Left renal cortex interstitium (tissue), 4 donors: Measurements from ENCODE around the gene RBM20. TPM values are rescaled to one million over a fixed set of nuclear protein-coding genes. Genes with fewer than 3 reads are reported as not detected.
"Not testable (repeated sequence)": the region's sequence is repeated elsewhere in the genome, so short reads cannot be mapped to it uniquely, and the experiment has no call there.

Source experiments
- DNase-seq, 4 donors: peaks; one replicate each; pipeline ENCODE4 v3.0.0-alpha.2; 2013; ENCODE audit warnings: low read depth in 4 of 4, low spot score in 2 of 4, missing footprints in 1 of 4
- polyA plus RNA-seq, 4 donors: library from polyadenylated mRNA; unstranded; fragments of 120-200 nt; gene quantifications; one replicate each; pipeline ENCODE4 v1.2.1, GENCODE V29; 2013; ENCODE audit not compliant: insufficient read length in 4 of 4

RBM20 gene
- polyA plus RNA-seq = 1 to 10 TPM; 1.7 to 9.7 (median 5.7) TPM

DNA sequence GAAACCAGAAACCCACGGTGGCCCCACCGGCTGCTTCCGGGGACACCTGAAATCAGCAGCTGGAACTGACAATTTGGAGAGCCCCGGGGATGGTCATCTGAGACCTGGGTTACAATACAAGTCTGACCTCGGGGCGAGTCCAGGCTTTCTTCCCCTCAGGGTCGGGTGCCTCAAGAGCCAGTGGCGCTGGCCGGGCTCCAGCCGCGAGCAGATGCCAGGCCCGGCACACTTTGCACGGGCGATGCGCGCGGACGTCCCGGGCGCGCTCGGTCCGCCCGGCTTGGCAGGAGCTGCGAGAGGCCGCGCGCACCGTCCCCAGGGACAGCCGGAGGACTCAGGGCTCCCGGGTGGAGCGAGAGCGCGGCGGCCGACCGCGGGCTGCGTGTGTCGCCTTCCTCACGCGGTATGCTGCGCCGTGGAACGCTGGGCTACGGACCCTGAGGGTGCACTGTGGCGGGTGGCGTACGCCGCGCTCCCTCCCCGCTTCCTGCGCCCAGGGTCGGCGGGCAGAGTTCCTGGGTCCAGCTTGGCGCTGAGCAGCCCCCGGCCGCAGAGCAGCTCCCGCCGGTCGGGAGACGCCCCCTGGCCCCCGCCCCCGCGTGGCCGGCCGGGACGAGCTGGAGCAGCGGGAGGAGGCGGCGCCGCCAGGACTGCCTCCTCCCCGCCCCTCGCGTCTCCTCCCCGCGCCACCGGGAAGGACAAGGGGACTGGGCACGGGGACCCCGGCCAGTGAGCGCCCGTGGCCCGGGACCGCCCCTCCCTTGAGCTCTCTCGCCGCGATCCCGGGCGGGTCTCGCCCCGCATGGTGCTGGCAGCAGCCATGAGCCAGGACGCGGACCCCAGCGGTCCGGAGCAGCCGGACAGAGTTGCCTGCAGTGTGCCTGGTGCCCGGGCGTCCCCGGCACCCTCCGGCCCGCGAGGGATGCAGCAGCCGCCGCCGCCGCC lies at the start of gene RBM20:
Gene RBM20 (plus strand): TSS at position 684 of the 945 bp plus-strand sequence. CDS start 119 bp downstream, at position 803.
- DNase-seq = no peak

- DNase-seq = no peak
Measured at GRCh38 chr10:110597476-110597875, 46.7 kb upstream of the RBM20 start.

DNA sequence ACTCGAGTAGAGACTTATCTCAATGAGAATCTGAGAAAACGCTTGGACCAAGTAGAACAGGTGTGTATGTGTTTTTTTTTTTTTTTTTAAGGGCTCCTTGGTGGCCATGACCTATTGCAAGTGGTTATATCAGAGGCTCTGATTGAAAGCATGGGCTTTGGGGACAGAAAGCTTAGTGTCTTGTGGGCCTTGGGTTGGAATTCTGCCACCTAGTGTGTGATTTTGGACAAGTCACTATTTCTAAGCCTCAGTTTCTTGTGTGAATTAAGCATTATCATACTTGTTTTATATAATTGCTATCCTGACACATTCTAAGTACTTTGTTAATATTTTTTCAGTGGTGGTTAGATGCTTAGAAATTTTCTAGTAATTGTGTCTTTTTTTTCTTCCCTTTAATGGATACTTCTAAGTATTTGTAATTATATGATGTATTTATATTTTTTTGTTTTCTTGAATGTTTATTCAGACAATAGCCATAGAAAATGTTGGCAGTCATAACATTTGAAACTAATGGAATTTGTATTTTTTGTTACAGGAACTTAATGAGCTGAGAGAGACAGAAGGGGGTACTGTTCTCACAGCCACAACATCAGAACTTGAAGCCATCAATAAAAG lies 43.5 kb upstream of the RBM20 start:
- no peak for DNase-seq

DNA sequence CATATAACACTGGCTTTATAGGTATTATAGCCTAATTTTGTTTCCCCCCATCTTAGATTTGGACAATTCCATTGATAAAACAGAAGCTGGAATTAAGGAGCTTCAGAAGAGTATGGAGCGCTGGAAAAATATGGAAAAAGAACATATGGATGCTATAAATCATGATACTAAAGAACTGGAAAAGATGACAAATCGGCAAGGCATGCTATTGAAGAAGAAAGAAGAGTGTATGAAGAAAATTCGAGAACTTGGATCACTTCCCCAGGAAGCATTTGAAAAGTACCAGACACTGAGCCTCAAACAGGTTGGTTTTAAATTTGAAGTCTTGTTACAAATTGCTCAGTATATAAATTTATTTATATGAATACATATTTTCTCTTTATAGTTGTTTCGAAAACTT lies 42.6 kb upstream of the RBM20 start:
- DNase-seq = no peak

DNA sequence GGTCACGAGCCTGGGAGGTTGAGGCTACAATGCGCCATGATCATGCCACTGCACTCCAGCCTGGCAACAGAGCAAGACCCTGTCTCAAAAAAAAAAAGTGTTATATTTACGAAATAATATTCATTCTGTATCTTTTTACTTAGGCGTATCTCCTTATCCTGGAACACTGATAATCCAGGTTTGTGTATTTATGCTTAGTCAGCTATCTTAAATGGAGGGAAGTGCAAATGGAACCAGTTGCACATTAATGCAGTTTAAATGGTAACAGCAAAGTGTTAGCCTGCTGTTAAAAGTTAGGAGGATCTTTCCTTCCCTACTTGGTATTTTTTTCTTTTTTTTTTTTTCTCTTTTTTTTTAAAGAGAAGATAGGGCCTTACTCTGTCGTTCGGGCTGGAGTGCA lies 36.0 kb upstream of the RBM20 start:
- no peak for DNase-seq

- no peak for DNase-seq
Measured at GRCh38 chr10:110609605-110610004, 34.5 kb upstream of the RBM20 start.

GRCh38 chr10:110610308-110610774 lies 33.8 kb upstream of the RBM20 start:
- peak in 1 of 4 donors; percentile 69 for DNase-seq

GRCh38 chr10:110610781-110611180 lies 33.4 kb upstream of the RBM20 start:
- DNase-seq = not testable (repeated sequence)

DNA sequence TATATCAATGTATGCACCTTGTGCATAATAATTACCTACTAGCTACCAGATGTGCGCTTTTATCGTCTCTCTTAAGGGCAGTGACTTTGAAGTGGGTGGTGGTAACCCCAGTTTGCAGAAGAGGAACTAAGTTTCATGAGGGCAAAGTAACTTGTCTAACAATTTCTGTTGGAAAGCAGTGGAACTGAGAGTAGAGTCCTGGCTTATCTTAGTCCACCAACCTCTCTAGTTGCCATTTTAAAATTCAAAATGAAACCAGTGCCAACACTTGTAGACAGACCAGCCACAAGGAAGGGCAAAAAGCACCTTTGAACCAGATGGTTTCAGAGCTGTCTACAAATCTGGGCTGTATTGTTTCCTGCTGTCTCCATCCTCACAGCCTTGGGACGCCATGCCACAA lies 32.0 kb upstream of the RBM20 start:
- DNase-seq = no peak

- DNase-seq = no peak
Measured at GRCh38 chr10:110612629-110613028, 31.5 kb upstream of the RBM20 start.

DNA sequence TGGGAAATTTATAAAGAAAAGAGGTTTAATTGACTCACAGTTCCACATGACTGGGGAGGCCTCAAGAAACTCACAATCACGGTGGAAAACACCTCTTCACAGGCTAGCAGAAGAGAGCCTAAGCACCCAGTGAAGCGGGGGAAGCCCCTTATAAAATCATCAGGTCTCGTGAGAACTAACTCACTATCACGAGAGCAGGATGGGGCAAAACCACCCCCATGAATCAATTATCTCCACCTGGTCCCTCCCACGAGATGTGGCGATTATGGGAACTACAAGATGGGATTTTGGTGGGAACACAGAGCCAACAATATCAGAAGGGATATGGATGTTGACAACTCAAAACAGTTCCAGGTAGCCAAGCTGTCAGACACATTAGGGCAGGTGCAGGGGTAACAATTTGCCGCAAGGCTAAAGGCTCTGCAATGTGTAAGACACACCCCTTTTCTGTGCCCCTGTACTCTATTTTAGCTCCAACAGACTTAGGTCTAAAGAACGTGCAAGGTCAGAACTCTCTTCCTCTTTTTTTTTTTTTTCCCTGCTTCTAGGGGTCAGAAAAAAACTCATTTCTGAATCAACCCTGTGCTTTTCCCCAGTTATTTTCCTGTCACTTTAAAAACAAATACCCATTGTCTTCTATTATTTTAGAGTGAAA lies 30.7 kb upstream of the RBM20 start:
- no peak for DNase-seq

DNA sequence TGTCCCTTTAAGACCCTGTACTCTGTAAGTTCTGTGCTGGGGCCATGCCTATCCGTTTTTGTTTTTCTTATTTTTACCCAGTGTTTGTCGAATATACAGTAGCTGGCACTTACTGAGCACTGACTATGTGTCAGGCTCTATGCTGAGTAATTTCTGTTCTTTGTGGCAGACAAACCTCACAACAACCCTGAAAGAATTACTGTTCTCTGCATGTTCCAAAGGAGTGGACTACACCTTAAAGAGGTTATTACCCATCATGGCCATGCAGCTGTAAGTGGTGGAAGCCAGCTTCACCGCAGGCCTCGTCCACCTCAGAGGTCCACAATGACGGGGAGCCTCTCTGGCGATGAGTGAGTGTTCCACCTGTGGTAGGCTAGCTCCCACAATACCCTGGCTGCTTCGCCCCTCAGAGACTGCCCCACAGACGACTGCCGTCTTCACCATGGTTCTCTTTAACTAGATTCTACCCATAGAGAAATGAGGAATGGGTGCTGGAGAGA lies 30.1 kb upstream of the RBM20 start:
- no peak for DNase-seq

DNA sequence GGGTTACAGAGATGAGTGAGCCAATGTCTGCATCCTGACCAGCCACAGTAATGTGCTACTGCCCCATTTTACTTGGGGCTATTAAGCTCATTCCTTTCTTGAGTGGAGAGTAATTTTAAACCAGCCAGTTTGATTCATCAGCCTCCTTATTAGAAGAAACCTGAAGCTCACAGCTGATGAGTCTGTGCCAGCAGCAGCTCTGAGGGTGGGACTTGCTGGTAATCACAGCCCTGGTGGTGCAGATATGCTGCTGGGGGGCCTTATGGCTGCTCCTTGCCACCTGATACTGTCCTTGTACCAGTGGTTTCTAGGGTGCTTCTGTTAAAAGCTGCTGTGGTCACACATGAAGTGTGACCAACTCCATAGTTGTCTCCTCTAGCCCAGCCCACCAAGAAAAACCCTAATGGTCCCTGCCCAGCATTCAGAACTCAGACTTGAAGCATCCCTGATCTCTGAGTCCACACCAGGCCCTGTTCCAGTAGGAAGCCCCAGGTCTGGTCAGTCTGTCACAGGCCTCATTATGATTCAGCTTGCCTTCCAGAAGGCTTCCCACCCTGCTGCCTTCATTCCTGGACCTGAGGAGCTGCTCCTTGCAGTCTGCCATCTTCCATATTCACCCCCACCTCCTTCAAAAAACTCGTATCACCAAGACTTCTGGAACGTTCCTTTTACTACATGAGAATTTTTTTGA lies 28.9 kb upstream of the RBM20 start:
- no peak for DNase-seq

GRCh38 chr10:110616493-110617033 lies 27.6 kb upstream of the RBM20 start:
- DNase-seq = no peak

DNA sequence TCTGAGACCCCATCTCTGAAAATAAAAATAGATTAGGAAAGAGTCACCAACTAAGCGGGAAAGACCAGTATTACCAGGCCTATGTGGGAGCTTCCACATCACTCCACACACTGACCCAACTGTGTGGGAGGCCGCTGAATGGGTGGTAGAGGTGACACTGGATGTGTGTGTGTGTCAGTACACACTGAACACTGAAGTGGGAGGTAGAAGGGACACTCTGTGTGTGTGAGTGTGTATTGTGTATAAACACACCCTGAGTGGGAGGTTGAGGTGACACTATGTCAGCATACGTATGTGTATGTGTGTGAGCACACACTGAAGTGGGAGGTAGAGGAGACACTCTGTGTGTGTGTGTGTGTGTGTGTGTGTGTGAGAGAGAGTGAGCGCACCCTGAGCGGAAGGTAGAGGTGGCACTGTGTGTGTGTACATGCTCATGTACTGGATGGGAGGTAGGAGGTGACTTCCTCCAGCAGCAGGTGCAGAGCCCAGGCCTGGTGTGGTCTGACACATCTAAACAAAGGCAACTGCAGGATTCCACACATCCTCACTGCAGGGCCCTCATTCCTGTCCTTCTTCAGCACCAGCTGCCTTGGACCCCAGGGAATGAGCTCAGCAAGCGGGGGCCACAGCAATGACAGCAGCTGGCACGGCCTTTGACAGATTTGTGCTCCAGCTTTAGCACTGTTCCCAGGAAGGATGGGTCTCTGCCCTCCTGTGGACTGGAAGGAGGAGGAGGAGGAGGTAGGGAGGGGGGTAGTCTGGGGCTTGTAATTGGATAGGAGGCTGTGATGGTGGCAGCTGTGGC lies 26.5 kb upstream of the RBM20 start:
- DNase-seq = no peak

DNA sequence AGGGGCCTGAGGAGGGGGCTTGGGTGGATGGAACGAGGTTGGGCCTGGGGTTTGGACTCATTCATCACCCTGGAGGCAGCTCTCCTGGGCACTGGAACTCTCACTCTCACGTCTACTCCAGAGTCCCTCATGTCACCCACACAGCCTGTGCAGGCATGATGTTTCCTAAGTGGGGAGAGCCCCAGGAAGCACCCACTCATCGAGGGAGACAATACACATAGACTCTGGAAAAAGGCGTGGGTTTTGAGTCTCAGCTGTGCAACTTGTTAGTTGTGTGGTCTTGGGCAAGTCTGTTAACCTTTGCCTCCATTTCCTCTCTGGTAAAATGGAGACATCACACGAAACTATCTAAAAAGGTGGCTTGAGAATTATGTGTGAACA lies 25.9 kb upstream of the RBM20 start:
- DNase-seq = no peak

DNA sequence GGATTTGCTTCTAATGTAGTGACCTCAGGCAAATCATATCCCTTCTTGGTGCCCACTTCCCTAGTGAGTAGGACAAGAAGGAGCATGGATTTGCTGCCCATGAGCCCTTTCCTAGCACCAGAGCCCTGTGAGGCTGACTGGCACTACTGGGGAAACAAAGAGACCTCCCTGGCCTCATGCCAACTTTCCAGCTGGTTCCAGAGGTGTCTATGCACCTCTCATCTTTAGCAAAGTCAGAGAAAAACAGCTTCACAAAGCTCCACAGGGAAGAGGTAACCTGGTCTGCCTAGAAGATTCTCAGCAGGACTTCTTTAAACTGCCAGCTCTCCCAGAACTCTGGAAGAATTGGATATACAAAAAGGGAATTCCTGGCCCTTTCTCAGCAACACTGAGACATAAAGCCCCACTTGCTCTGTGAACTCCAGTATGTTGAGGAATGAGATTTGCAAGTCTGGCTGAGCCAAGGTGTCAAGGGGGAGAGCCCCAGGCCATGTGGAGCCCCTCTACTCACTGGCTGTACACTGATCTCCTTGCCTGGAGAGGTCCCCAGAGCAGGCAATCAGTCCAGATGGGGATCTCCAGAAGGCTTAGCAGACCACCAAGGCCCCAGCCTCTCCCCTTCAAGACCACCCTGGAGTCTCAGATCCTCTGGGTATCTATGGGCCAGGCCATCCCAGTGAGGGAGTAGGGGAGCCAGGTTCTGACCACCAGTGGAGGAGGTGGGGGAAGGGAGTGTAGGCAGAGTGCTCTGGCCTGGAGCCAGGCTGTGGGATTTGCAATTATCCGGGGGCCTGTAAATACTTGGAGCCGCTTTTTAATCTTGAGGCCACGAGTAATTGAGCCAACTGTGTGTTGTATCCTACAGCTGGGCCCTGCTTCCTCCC lies 24.4 kb upstream of the RBM20 start:
- DNase-seq = no peak

GRCh38 chr10:110620398-110620719 lies 23.8 kb upstream of the RBM20 start:
- DNase-seq = no peak

GRCh38 chr10:110623316-110623715 lies 20.8 kb upstream of the RBM20 start:
- not testable (repeated sequence) for DNase-seq
